CD4-positive, alpha-beta T cell treated with Interleukin-2 at 100 ng/mL for 4 hours (primary cell): ENCODE results near the gene CMKLR1.

Experiments
- DNase-seq: peaks from one replicate; pipeline ENCODE4 v3.0.0-alpha.2; 2020; ENCODE audit warnings: low spot score

Gene CMKLR1

DNA sequence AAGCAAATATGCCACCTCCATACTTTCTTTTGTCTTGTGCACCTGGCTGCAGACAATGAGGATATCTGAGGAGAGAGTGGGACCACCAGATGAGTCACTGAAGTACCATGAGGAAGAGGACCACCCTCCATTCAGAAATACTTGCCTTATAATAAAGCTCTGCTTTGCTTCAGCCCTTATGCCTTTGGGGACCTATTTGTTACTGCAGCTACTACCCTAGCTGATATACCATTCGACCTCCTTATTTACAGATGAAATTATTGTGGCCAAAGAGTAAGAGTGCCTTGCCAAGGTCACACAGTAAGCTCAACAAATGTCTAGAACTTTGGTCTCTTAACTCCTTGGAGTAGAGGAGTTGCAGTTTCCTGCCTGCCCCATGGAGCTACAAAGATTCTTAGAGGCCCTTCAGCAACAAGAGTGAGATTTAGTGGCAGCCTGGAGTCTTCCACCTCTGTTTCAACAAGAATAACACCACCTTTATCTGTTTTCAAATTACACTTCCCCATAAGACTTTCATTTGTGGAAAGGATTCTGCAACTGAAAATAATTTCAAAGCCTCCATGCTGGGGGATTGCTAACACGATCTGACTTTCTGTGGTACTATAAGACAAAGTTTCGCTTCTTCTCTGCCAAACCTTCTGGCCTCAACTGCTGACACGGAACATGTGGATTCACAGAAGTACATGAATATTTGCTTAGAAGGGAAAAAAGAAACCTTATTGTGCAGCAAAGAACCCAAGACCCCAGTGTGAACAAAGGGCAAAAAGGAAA lies 3.6 kb downstream of the CMKLR1 start:
- no peak for DNase-seq

DNA sequence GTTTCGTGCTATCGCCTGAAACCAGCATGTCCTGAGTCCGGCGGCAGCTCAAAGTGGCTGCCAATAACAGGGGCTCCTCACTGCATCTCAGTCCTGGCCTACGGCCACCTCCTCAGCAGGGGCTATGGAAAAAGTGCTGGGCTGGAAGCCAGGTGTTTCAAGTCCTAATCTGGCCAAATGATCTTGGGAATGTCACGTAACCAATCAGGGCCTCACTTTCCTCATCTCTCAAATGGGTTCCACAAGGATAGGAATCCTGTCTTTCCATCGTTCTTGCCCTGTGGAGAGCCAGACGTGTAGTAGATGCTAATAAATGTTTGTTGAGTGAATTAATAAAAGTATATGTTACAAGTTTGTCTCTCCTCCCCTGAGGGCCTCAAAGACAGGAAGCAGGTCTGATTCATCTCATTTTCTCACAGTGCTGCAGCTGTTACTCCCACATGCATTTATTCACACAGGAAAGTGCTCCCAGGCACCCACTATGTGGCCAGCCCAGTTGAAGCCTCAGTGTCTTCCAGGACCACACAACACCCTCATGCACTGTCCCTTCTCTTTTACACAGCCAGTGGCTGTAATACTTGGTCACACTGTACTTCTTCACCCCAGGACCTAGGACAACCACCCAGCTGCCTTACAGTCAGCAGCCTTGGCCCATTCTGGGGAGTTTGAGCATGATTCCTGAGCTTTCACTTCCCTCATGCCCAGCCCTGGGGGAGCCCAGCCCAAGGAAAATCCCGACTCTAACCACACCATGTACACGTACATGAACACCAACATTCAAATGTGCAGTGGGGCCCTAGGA lies 5.0 kb downstream of the CMKLR1 start:
- DNase-seq = peak; percentile 27

DNA sequence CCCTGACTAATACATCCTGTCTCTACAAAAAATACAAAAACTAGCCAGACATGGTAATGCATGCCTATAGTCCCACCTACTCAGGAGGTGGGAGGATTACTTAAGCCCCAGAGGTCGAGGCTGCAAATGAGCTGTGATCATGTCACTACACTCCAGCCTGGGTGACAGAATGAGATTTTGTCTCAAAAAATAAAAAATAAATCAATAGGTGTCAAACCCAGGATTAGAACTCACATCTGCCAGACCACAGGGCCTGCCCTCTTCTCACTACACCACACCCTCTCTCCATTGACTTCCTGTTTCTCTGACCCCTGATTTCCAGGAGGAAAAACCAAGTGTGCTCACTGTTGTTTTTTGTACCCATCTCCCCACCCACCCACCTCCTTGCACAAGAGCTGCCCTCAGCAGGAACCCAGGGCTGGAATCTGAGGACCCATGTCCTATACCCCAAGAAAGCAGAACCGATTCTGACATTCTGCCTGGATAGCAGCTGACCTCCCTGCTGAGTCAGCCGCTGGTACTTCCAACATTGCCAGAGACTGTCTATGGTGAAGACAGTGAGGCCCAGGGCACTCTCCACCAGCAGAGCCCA lies 6.2 kb downstream of the CMKLR1 start:
- peak; percentile 44 for DNase-seq

DNA sequence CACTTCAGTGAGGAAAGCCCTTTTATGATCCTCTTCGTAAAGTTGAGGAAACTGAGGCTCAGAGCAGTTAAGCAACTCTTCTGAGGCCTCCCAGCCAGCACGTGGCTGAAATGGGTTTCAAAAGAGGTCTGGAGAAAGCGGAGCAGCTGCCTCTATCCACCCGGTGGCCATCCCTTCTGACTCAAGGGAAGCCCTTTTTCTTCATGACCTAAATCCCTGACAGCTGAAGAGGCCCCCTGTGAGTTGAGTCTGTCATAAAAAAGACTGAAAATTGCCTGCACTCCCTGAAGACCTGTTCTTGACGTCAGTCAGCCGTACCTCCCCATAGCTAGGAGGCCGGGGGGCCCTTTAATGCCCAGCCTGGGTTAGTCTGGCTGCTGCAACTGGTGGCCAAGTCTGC lies 10.7 kb downstream of the CMKLR1 start:
- DNase-seq = no peak

DNA sequence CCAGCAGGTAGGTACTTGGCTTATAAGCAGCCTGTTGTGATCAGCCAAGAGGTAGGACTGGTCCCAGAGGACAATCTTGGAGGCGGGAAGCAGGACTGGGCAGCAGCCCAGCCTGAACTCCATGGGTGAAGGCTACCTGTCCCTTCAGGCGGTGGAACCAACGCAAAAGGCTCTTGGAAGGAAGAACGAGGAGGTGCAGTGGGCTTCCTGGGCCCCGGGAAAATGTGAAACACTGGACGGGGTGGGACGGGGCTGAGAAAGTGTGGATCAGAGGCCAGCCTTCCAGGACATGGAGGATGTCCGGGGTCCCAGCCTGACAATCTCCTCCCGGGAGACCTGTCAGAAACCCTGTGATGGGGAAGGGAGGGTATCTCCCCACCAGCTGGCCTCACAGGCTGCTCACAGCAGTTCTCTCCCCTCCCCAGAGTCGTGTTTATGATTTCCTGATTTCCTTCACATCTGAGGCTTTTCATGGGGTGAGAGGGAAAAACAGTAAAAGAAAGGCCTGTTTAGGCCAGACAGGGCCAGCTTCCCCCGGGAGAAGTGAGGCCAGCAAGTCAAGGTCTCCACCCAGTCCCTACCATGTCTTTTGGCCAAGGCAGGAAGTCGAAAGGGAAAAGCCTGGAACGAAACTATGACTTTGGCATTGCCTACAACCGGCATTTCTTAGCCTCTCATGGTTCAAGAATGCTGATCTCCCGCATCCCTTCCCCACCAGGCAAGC lies 11.3 kb downstream of the CMKLR1 start:
- DNase-seq = no peak

DNA sequence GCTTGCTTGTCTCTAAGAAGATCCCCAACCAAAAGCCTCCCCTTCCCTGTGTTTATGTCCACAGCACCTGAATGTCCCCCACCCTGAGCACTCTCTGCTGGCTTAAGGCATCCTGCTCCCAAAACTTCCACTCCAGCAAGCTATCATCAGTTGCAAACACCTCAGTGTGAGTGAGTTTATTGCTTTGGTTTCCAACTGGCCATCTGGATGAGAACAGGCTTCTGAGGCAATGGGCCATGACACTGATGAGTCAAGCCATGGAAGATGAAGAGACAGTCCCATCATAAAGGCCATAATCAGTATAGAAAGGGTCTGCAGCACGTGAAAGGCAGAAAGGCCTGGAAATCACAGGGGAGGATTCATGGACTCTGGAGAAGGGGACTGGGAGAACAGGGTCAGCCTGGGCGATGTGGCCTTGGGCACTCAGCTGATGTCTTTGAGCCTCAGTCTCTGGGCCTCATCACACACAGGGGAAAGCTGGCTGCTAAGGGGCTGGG lies 12.8 kb downstream of the CMKLR1 start:
- no peak for DNase-seq

DNA sequence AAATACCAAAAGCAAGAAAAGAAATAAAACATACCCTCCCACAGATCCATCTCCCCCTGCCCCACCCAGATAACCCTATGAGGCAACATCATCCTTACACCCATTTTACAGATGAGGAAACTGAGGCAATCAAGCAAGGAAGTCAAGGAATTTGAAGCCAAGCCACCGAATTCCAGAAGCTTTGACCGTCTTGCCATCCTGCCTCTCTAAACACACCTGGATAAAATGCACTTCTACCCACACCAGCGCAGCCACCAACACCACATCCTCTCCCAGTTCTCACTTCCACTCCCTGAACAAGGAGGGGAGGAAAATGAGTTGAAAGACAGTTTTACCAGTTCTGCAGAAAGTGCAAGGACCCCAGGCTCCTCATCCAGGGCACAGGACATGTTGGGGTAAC lies 13.6 kb downstream of the CMKLR1 start:
- no peak for DNase-seq

DNA sequence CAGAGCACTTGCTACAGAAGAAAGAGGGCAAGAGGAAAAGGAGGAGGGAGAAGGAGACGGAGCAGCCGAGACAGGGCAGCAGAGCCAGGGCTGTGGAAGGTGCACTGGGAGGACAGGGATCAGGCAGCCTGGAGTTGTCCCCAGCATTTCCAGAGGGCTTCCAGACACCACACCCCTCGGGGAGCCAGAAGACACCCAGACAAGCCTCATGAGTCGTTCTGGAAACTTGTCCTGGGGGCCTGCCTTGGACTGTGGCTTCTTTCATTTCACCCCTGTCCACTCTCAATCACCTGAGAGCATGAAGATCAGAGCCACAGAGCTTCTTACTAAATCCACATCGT lies 14.1 kb downstream of the CMKLR1 start:
- DNase-seq = no peak

DNA sequence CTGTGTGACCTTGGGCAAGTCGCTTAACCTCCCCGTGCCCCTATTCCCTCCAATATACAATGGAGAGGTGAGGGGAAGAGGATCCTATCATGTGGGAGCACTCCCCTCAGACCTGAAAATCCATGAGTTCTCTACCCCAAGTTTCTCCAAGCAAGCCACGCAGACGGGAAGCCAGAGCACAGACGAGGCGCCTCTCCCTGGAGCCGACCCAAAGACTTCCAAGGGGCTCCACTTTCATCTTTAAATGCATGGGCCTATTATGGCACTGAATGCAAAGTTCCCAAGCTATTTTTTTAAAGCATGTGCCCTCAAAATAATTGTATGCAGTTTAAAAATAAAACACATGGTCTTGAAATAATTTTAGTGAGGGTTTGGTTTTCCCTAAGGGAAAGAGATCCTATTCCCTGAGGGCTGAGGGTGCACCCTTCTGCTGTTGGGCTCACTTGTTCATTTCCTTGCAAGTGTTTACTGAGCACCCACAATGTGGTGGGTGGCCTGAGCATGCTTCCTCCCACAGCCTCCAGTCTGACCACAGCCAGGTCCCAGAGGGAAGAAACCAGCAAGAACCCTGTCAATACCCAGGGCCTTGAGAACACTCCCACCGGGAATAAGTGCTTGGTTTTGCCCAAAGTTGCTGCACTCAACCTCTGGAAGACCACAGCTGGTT lies 14.6 kb downstream of the CMKLR1 start:
- no peak for DNase-seq

DNA sequence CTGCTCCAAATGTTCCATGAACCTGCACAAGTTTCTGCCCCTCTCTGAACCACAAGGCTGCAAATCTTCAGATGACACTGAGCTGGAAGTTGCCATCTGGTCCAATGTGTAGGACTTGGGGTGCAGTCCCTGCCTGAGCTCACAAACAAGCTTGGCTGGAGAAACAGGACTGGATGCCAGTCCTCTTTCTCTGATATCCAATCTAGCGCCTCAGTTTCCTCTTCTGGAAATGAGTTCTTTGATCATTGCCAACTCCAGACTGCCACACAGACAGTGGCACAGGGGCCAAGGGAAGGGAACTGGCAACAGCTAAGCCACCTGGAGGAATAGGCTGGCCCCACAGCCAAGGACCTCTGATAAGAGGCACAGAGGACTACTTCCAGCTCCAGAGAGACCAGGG lies 15.5 kb downstream of the CMKLR1 start:
- DNase-seq = no peak

DNA sequence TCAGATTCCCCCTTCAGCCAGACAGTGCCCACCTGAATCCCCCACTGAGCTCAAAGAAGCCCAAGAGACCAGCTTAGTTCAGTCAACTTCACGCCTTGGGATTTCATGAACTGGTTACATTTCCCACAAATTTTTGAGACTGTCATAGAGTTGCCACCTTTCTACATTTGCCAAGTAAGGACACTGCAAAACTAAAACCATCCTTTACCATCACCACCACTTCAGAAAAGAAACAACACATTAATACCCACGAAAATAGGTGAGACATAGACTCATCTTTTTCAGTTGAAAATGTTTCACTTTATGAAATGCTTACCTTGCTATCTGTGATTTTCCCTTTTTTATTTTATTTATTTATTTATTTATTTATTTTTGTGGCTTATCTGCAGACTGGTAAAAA lies 16.1 kb downstream of the CMKLR1 start:
- no peak for DNase-seq

DNA sequence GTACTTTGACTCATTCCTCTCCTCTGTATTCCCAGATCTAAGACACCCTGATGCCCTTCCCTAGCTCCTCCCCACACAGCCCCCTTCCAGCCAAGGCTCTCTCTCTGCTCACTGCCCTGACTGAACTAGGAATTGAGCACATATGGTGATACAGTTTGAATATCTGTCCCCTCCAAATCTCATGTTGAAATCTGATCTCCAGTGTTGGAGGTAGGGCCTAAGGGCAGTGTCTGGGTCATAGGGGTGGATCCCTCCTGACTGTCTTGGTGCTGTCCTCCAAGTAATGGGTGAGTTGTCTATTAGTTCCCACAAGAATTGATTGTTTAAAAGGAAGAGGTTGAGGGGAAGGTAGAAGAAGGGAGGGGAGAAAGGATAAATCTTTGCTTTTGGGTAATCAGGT lies 17.4 kb downstream of the CMKLR1 start:
- no peak for DNase-seq

DNA sequence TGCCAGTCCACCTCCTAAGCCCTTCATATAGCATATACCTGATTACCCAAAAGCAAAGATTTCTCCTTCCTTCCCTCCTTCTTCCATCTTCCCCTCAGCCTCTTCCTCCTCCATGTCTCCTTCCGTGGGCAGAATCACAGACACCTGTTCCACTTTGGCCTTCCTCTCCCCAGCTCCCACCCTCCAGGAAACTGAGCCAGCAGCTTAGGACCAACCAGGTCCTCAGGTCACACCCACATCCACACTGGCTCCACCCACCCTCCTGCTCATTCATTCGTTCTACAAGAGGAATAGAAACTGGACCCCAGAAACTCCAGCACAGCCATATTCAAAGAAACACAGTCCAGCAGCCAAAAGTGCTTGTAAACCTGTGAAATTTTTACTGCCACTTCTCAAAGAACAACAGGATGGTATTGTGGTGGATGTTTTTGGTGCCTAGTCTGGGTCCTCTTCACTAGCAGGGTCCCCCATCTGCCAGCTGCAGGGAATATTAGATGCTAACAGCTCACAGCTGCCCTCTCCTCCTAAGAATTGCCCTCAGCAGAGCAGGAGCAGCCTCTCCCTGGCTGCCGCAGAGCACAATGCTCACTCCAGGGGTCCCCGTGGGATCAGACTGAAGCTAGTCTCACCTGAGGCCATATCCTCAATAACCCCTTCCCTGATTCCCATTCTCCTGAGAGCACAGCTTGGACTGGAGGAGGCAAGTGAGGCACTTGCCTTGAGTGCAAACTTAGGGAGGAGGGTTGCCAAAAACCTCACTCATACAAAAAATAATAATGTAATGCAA lies 18.4 kb downstream of the CMKLR1 start:
- no peak for DNase-seq

DNA sequence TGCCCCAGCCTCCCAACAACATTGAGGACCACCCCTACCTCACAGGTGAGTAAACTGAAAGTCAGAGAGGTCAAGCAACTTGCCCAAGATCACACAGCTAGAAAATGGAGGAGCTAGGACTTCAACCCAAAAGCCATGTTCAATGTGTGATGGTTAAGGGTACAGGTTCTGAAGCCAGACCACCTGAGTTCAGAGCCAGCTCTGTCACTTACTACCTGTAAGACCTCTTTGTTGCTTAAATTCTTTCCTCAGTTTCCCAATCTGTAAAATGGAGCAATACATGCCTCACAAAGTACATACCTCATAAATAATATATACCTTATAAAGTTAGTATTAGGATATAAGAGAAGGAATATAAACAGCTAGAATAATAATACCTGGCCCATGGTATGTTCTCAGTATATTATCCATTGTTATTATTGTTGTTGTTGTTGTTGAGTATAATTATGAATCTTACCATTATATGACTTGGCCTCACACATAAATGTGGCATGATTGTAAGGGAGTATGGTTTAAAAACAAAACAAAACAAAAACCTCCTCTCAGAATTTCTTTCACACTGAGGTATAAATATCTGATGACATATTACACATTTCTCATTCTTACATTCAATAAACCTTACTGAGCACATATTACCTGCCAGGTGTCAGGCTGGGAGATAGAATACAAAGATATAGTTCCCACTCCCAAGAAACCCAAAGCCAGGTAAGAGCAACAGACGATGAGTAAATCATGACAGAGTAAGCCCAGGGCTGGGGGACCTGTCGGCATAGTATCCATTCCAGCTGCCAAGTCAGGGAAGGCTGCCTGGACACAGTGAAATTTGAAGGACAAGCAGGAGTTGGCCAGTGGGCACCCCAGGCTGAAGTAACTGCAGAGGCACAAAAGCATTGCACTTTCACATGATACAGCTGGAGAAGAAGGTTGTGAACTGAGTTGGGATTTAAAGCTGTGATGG lies 19.6 kb downstream of the CMKLR1 start:
- no peak for DNase-seq

DNA sequence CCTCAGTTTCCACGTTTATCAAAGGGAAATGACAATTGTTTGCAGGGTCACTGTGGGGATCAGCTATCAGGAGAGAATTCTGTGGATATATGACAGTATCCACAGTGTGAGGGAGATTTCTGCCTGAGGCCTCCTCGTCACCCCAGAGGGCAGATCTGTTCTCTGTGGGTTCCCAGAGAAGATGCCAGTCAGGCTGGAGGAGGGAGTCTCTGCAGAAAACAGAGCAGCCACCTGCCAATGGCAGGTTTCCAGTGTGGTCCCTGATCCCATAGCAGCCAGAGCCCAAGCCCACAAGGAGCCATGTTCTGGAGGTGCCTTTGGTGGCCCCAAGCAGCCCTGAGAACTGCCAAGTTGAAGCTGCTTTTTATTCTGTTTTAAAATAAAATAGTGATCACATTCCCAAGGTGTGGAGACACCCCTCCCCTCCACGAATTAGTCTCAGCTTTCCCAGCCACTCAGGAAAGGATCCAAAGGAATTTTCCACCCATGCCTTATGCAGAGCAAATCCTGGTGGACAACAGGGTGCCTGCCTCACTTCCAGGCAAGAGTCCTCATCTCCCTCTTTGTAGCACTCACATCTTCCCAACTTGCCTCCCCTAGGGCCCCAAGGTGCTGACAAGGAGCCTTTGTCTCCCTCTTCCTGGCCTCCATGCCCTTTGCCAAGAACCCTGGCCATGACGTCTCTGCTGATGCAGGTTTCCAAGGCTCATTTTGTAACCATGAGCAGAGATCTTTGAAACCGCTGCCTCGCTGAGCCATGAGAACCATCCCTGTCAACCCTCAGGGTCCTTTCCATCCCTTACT lies 20.4 kb downstream of the CMKLR1 start:
- DNase-seq = no peak

DNA sequence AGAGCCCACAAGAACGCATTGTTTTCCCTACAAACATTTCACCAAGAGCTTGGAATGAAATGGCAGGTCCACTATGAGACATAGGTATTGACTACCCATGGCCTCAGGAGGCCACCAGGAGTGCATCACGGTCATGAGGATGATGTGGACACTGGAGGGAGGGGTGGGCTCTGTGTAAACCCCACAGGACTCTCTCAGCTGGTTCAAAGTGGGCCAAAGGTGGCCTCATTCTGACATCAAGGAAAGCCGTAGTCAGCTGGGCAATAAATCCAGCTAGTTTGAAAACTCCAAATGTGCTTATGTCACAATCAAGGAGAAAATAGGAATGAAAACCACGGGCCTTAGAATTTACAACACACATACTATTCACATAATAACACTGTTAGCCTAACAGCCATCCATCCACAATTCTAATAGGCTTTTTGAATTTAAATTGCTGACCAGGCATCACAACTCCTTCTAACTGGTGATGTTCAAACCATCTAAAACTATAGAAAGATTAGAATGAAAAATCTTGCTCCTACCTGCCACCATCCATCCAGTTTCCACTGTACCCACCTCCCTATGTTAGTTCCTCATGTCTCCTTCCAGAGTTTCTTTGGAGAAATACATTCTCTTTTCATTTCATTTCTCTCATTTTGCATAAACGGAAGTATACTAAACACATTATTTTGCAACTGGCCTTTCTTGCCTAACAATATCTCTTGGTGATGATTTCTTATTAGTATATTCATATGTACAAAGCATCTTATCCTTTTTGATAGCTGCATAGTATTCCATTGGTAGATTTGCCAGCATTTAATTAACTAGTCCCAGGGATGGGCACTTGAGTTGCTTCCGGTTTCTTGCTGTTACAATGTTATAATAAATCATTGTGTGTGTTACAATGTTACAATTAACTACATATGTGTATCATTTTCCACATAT lies 21.5 kb downstream of the CMKLR1 start:
- DNase-seq = no peak

DNA sequence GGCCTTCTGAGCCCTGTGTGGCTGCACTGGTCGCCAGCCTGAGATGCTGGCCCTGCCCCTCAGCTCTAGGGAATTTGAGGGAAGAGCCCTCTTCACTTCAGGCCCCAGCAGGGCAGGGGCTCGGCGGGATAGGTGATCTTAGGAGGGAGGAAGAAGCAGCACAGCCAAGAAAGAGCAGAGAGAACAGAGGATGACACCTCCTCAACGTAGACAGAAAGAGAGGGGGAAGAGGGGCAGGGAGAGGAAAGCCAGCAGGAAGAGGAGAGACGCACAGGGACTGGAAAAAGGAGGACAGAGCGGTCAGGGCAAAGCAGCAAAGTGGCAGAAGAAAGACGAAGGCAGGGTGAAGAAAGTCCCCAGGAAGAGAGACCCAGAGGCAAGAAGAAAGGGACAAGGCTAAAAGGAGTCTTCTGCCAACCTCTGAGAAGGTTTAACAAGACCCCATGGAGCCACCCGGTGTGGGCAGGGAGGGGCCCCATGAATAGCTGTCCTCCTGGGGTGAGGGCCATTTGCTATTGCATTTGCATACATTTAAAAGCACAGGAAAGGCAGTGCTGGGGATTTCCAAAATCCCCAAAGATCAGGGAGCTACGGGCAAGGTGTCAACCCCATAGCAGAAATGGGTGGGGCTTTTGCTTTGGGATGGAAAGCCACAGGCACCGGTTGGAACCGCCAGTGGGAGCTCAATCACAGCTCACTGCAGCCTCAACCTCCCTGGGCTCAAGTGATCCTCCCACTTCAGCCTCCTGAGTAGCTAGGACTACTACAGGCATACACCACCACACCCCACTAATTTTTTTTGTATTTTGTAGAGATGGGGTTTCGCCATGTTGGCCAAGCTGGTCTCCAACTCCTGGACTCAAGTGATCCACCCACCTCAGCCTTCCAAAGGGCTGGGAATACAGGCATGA lies 22.7 kb downstream of the CMKLR1 start:
- DNase-seq = no peak
